ENCODE results near the gene DNAH2.

- TF ChIP-seq, protein P1, sequence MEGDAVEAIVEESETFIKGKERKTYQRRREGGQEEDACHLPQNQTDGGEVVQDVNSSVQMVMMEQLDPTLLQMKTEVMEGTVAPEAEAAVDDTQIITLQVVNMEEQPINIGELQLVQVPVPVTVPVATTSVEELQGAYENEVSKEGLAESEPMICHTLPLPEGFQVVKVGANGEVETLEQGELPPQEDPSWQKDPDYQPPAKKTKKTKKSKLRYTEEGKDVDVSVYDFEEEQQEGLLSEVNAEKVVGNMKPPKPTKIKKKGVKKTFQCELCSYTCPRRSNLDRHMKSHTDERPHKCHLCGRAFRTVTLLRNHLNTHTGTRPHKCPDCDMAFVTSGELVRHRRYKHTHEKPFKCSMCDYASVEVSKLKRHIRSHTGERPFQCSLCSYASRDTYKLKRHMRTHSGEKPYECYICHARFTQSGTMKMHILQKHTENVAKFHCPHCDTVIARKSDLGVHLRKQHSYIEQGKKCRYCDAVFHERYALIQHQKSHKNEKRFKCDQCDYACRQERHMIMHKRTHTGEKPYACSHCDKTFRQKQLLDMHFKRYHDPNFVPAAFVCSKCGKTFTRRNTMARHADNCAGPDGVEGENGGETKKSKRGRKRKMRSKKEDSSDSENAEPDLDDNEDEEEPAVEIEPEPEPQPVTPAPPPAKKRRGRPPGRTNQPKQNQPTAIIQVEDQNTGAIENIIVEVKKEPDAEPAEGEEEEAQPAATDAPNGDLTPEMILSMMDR (IDR thresholded peaks at IDR 0.05): no peak
- peak; percentile 48 for TF ChIP-seq EP300 (IDR thresholded peaks at IDR 0.05)
Measured at GRCh38 chr17:7857713-7858521, 140.4 kb downstream of the DNAH2 start, which contains the start of gene CYB5D1.
